ENCODE data around the gene RASGRP4. TPM values are rescaled to one million over a fixed set of nuclear protein-coding genes. Genes with fewer than 3 reads are reported as not detected.
"Not testable (repeated sequence)": the region's sequence is repeated elsewhere in the genome, so short reads cannot be mapped to it uniquely, and the experiment has no call there.

Gene RASGRP4
- total RNA-seq, 4 donors from 2014 or later: 3.1 to 11.7 (median 5.3) TPM

DNA sequence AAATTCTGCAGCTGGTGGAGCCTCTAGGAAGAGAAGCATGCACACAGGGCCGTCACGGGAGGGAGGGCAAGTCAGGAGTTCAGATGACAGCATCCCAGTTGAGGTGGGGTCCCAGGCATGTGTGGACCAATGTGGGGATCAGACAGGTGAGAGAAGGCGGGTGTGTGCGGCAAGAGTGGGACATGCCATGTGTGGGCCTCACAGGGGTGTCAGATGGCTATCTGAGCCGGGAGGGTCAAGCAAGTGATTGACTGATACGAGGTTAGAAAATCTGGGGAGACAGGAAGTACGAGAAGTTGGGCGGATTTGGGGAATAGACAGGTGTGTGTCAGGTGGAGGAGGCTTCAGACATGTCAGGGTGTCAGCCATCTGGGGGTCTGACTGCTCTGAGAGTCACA is 8.9 kb downstream of the RASGRP4 start:
- H3K27me3 ChIP-seq: peaks cover 0 to 38% of the 10 kb centered on the region in 2 donors
- H3K9me3 ChIP-seq: no peaks in the 10 kb centered on the region
- H3K4me3 ChIP-seq: no peak overlapping the region
- TF ChIP-seq EP300 (IDR thresholded peaks at IDR 0.05): no peak
- DNase-seq (ENCODE audit: low spot score in 2 of 2): no peak
- H3K27ac ChIP-seq: no peak overlapping the region
- H3K4me1 ChIP-seq: peaks cover 0 to 12% (median 1%) of the 10 kb centered on the region in 4 donors
- 81 to 84% methylated on average over 8 of the region's 8 CpGs for WGBS, 2 donors
- peaks cover 0 to 6% (median 0%) of the 10 kb centered on the region in 3 donors for H3K36me3 ChIP-seq

- Histone ChIP-seq H3K4me1 (peaks cover 0 to 12% (median 1%) of the 10 kb centered on the region in 4 donors), H3K27me3 (peaks cover 0 to 9% of the 10 kb centered on the region in 2 donors), H3K9me3 (no peaks in the 10 kb centered on the region), H3K27ac (no peak overlapping the region), H3K4me3 (no peak overlapping the region), H3K36me3 (peaks cover 0 to 17% (median 0%) of the 10 kb centered on the region in 3 donors)
- DNase-seq (ENCODE audit: low spot score in 2 of 2): no peak
- TF ChIP-seq POLR2A (IDR thresholded peaks at IDR 0.05) (no peak), EP300 (IDR thresholded peaks at IDR 0.05) (no peak)
- TF ChIP-seq, protein P1, sequence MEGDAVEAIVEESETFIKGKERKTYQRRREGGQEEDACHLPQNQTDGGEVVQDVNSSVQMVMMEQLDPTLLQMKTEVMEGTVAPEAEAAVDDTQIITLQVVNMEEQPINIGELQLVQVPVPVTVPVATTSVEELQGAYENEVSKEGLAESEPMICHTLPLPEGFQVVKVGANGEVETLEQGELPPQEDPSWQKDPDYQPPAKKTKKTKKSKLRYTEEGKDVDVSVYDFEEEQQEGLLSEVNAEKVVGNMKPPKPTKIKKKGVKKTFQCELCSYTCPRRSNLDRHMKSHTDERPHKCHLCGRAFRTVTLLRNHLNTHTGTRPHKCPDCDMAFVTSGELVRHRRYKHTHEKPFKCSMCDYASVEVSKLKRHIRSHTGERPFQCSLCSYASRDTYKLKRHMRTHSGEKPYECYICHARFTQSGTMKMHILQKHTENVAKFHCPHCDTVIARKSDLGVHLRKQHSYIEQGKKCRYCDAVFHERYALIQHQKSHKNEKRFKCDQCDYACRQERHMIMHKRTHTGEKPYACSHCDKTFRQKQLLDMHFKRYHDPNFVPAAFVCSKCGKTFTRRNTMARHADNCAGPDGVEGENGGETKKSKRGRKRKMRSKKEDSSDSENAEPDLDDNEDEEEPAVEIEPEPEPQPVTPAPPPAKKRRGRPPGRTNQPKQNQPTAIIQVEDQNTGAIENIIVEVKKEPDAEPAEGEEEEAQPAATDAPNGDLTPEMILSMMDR (IDR thresholded peaks at IDR 0.05): no peak
- 77 to 97% methylated on average over 6 of the region's 6 CpGs for WGBS, 2 donors
Observed at GRCh38 chr19:38413416-38413815, 12.6 kb downstream of the RASGRP4 start.

DNA sequence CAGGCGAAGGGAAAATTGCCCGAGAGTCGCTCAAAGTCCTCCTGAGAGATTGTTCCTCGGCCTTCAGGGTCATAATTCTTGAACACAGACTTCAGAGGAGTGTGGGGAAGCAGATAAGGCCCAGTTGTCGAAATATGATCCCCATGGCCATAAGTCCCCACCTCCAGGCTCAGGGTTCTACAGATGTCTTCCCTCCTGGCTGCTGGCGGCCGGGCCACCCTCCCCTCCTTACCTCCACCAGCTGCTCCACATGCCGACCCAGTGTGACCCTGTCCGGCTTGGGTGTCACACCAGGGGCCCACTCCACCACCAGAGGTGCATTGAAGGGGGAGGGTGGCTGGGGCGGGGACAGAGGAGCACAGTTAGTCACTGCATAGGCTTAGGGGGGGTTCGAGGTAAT is 13.1 kb downstream of the RASGRP4 start:
- 65 to 79% methylated on average over 10 to 11 of the region's 11 CpGs for WGBS, 2 donors
- H3K27me3 ChIP-seq: peaks cover 0 to 4% of the 10 kb centered on the region in 2 donors
- no peak for TF ChIP-seq POLR2A (IDR thresholded peaks at IDR 0.05)
- no peak for TF ChIP-seq EP300 (IDR thresholded peaks at IDR 0.05)
- TF ChIP-seq, protein P1 (IDR thresholded peaks at IDR 0.05): no peak
- no peaks in the 10 kb centered on the region for H3K9me3 ChIP-seq
- H3K4me1 ChIP-seq: peaks cover 0 to 7% (median 1%) of the 10 kb centered on the region in 4 donors
- no peak for DNase-seq (ENCODE audit: low spot score in 2 of 2)
- no peak overlapping the region for H3K4me3 ChIP-seq
- H3K27ac ChIP-seq: no peak overlapping the region
- H3K36me3 ChIP-seq: peaks cover 0 to 21% (median 0%) of the 10 kb centered on the region in 3 donors

- no peak overlapping the region for H3K27ac ChIP-seq
- no peak for DNase-seq (ENCODE audit: low spot score in 2 of 2)
- H3K36me3 ChIP-seq: peaks cover 0 to 26% (median 0%) of the 10 kb centered on the region in 3 donors
- no peaks in the 10 kb centered on the region for H3K27me3 ChIP-seq
- H3K4me3 ChIP-seq: no peak overlapping the region
- H3K9me3 ChIP-seq: no peaks in the 10 kb centered on the region
- TF ChIP-seq POLR2A (IDR thresholded peaks at IDR 0.05) (no peak), EP300 (IDR thresholded peaks at IDR 0.05) (no peak)
- TF ChIP-seq, protein P1 (IDR thresholded peaks at IDR 0.05): no peak
- H3K4me1 ChIP-seq: peaks cover 0 to 2% (median 0%) of the 10 kb centered on the region in 4 donors
- 87 to 90% methylated on average over 7 to 8 of the region's 8 CpGs for WGBS, 2 donors
Observed at GRCh38 chr19:38412491-38412890, 13.5 kb downstream of the RASGRP4 start.

DNA sequence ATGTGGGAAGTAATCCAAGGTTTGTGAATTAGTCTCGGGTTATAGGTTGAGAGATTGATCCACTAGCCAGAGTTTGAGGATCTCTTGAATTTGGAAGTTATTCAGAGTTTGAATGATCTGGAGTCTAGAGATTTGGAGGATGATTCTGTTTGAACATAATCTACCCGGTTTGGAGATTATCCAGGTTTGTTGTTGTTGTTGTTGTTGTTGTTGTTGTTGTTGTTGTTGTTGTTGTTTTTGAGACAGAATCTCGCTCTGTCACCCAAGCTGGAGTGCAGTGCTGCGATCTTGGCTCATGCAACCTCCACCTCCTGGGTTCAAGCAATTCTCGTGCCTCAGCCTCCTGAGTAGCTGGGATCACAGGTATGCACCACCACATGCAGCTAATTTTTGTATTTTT is 14.1 kb downstream of the RASGRP4 start:
- WGBS, 2 donors: 89 to 91% methylated on average over 5 of the region's 5 CpGs
- H3K4me3 ChIP-seq; H3K4me1 ChIP-seq; H3K27me3 ChIP-seq; H3K9me3 ChIP-seq; H3K27ac ChIP-seq; DNase-seq (ENCODE audit: low spot score in 2 of 2): not testable (repeated sequence)
- H3K36me3 ChIP-seq: peaks cover 0 to 32% (median 0%) of the 10 kb centered on the region in 3 donors

- H3K9me3 ChIP-seq: no peaks in the 10 kb centered on the region
- WGBS, 2 donors: 85 to 86% methylated on average over 13 of the region's 13 CpGs
- no peak for DNase-seq (ENCODE audit: low spot score in 2 of 2)
- no peaks in the 10 kb centered on the region for H3K27me3 ChIP-seq
- no peaks in the 10 kb centered on the region for H3K4me1 ChIP-seq
- H3K4me3 ChIP-seq: no peak overlapping the region
- TF ChIP-seq, protein P1 (IDR thresholded peaks at IDR 0.05): no peak
- no peak for TF ChIP-seq POLR2A (IDR thresholded peaks at IDR 0.05)
- TF ChIP-seq EP300 (IDR thresholded peaks at IDR 0.05): no peak
- H3K36me3 ChIP-seq: peaks cover 0 to 39% (median 0%) of the 10 kb centered on the region in 3 donors
- H3K27ac ChIP-seq: no peak overlapping the region
Observed at GRCh38 chr19:38411041-38411712, 14.8 kb downstream of the RASGRP4 start.

GRCh38 chr19:38410407-38410806 is 15.6 kb downstream of the RASGRP4 start:
- WGBS, 2 donors: 76 to 78% methylated on average over 6 of the region's 6 CpGs
- not testable (repeated sequence) for H3K4me3 ChIP-seq; H3K4me1 ChIP-seq; H3K27ac ChIP-seq; DNase-seq (ENCODE audit: low spot score in 2 of 2); H3K9me3 ChIP-seq; H3K27me3 ChIP-seq
- H3K36me3 ChIP-seq: peaks cover 0 to 47% (median 0%) of the 10 kb centered on the region in 3 donors

Measured in tibial nerve (tissue), 4 donors.